Karpas-422 (cell line): ENCODE data around the gene GALNT11. TPM values are rescaled to one million over a fixed set of nuclear protein-coding genes. Genes with fewer than 3 reads are reported as not detected.

ENCODE experiments used
- DNase-seq: peaks from one replicate; pipeline ENCODE4 v3.0.0-alpha.2; 2015
- H2AFZ ChIP-seq: fragments of 200-600 bp; sonication (generic); 2 replicates; pipeline ENCODE4 v1.6.1; 2014; ENCODE audit warnings: antibody characterized with exemption, low read length, mixed read lengths
- H3K27ac ChIP-seq: fragments of 200-600 bp; sonication (generic); 2 replicates; pipeline ENCODE4 v1.5.1; 2014; ENCODE audit warnings: mild to moderate bottlenecking, low read length, moderate library complexity
- H3K27me3 ChIP-seq: fragments of 200-600 bp; sonication (generic); 2 replicates; pipeline ENCODE4 v1.6.1; 2014; ENCODE audit warnings: low read length, mixed read lengths
- H3K36me3 ChIP-seq: fragments of 200-600 bp; sonication (generic); 2 replicates; pipeline ENCODE4 v1.6.1; 2014; ENCODE audit warnings: low read length, mixed read lengths; ENCODE audit not compliant: insufficient read depth
- H3K4me1 ChIP-seq: fragments of 200-600 bp; sonication (generic); 2 replicates; pipeline ENCODE4 v1.6.1; 2014; ENCODE audit warnings: mild to moderate bottlenecking, low read length, mixed read lengths
- H3K4me2 ChIP-seq: fragments of 200-600 bp; sonication (generic); 2 replicates; pipeline ENCODE4 v1.6.1; 2014; ENCODE audit warnings: low read length, low read depth, mild to moderate bottlenecking; ENCODE audit not compliant: poor library complexity, severe bottlenecking
- H3K4me3 ChIP-seq: fragments of 200-600 bp; sonication (generic); 2 replicates; pipeline ENCODE4 v1.5.1; 2014; ENCODE audit warnings: mild to moderate bottlenecking, antibody characterized with exemption, low read length, mixed read lengths
- H3K79me2 ChIP-seq: fragments of 200-600 bp; sonication (generic); 2 replicates; pipeline ENCODE4 v1.6.1; 2014; ENCODE audit warnings: mild to moderate bottlenecking, low read length, mixed read lengths
- H3K9ac ChIP-seq: fragments of 200-600 bp; sonication (generic); 2 replicates; pipeline ENCODE4 v1.6.0; 2014; ENCODE audit warnings: low read length
- H3K9me2 ChIP-seq: fragments of 200-600 bp; sonication (generic), shearing (Covaris generic); replicated peaks from 2 replicates; pipeline ENCODE4 v1.6.0; 2014; ENCODE audit warnings: mild to moderate bottlenecking, low read length, moderate library complexity; ENCODE audit not compliant: insufficient read depth
- H3K9me3 ChIP-seq: fragments of 300-700, 200-600 bp; sonication (generic); 2 replicates; pipeline ENCODE4 v1.6.1; 2014; ENCODE audit warnings: low read length, mixed read lengths
- H4K20me1 ChIP-seq: fragments of 200-600 bp; sonication (generic); 2 replicates; pipeline ENCODE4 v1.6.1; 2014; ENCODE audit warnings: mild to moderate bottlenecking, antibody characterized with exemption, low read length, low read depth; ENCODE audit not compliant: insufficient read depth
- total RNA-seq: library from RNA; depleted of rRNA; stranded (reverse); fragments of >200 nt; shearing (Covaris generic); gene quantifications from 2 replicates; pipeline ENCODE4 v1.2.3, GENCODE V29; 2014; ENCODE audit warnings: low replicate concordance; rRNA removed

The GALNT11 gene
- total RNA-seq, result not detected in 2 replicates

DNA sequence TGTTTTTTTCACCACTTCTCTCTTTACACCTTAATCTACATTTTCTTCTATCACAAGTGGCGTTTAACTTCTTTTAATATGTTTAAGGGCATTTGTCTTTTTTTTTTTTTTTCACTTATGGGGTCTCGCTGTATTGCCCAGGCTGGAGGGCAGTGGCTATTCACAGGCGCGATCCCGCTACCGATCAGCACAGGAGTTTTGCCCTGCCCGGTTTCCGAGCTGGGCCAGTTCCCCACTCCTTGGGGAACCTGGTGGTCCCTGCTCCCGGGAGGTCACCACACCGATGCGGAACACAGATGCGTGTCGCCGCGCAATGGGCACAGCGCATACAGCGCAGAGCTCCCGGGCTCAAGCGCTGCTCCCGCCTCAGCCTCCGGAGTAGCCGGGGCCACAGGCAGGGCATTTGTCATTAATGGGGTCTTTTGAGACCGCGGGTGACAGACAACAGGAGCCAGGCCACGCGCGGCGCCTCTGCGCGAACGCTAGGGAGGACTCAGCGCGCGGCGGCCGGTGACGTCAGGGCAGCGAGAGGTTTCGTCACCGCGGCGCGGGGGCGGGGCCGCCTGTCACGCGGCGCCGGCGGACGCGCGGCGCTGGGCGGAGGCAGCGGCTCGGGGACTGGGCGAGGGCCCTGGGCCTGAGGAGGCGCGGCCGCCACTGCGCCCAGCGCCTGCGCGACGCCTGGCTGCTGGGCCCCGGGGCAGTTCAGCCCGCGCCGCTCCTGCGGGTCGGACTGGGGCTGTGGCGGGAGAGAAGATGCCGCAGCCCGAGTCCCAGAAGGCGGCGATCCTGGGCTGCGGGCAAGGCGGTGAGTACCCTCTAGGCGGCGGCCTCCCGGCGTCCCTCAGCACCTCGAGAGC lies at the start of gene GALNT11:
Gene GALNT11, plus strand, starts transcription at position 598 of the 860 bp plus-strand sequence. CDS start 68,554 bp downstream, outside the sequence.
- Histone ChIP-seq H3K27ac (no peak within 1 kb of the TSS), H2AFZ (no peak within 1 kb of the TSS), H3K4me3 (no peak within 1 kb of the TSS), H3K4me1 (no peaks in the 10 kb centered on the region), H3K9me3 (no peaks in the 10 kb centered on the region), H3K9me2 (no peaks in the 10 kb centered on the region), H3K9ac (no peak within 1 kb of the TSS), H4K20me1 (no peaks in the 10 kb centered on the region), H3K36me3 (no peaks in the 10 kb centered on the region), H3K4me2 (no peak within 1 kb of the TSS), H3K27me3 (no peaks in the 10 kb centered on the region), H3K79me2 (no peaks in the 10 kb centered on the region)
- DNase-seq, result no peak

DNA sequence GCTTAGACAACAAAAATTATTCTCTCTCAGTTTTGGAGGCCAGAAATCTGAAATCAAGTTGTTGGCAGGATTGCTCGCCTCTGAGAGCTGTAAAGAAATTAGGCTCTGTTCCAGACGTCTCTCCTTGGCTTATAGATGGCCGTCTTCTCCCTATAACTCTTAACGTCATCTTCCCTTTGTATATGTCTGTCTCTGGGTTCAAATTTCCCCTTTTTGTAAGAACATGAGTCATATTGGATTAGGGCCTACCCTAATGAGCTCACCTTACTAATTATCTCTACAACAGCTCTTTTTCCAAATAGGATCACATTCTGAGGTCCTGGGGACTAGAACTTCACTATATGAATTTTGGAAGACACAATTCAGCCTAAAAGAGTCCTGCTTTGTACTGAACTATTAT lies 46.9 kb upstream of the GALNT11 start:
- H3K9ac ChIP-seq, result no peak overlapping the region
- H3K27me3 ChIP-seq, result no peaks in the 10 kb centered on the region
- no peaks in the 10 kb centered on the region for H4K20me1 ChIP-seq
- no peak for DNase-seq
- H3K4me3 ChIP-seq, result no peak overlapping the region
- no peaks in the 10 kb centered on the region for H3K9me3 ChIP-seq
- no peaks in the 10 kb centered on the region for H3K79me2 ChIP-seq
- no peak overlapping the region for H3K27ac ChIP-seq
- no peaks in the 10 kb centered on the region for H3K4me1 ChIP-seq
- no peaks in the 10 kb centered on the region for H3K9me2 ChIP-seq
- no peak overlapping the region for H3K4me2 ChIP-seq
- H3K36me3 ChIP-seq, result no peaks in the 10 kb centered on the region
- H2AFZ ChIP-seq, result no peak overlapping the region

DNA sequence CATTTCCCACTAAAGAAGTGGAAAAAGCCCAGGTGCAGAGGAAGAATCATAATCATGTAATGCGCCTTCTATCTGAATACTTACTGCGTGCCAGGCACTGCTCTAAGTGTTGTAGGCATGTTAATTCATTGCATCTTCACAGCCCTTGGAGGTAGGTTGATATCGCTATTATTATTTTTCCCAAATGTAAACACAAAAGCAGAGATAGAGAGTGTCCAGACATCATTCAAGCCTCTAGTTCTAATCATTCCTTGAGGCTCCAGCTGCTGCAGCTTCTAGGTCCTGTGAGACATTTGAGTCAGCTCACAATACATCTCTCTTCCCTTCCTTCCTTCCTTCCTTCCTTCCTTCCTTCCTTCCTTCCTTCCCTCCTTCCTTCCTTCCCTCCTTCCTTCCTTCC lies 44.3 kb upstream of the GALNT11 start:
- Histone ChIP-seq H3K9ac (no peak overlapping the region), H2AFZ (no peak overlapping the region), H3K9me2 (no peaks in the 10 kb centered on the region), H3K36me3 (no peaks in the 10 kb centered on the region), H3K4me3 (no peak overlapping the region), H3K79me2 (no peaks in the 10 kb centered on the region), H3K4me2 (no peak overlapping the region), H3K9me3 (no peaks in the 10 kb centered on the region), H4K20me1 (no peaks in the 10 kb centered on the region), H3K27me3 (no peaks in the 10 kb centered on the region), H3K4me1 (no peaks in the 10 kb centered on the region), H3K27ac (no peak overlapping the region)
- no peak for DNase-seq

DNA sequence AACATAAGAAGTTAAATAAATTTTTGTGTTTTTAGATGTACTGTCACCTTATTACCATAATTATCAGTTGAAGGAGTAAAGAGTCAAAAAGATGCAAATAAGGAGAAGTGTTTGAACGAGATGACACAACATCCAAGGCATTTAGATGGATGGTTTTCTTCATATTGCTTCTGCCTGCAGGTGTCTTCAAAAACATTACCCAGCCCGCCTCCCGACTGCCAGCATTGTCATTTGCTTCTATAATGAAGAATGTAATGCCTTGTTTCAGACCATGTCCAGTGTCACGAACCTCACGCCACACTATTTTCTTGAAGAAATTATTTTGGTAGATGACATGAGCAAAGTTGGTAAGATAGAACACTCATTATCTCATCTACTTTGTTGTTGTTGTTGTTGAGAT lies 42.7 kb upstream of the GALNT11 start:
- Histone ChIP-seq H3K79me2 (no peaks in the 10 kb centered on the region), H3K36me3 (no peaks in the 10 kb centered on the region), H4K20me1 (no peaks in the 10 kb centered on the region), H3K4me2 (no peak overlapping the region), H3K4me3 (no peak overlapping the region), H2AFZ (no peak overlapping the region), H3K9me2 (no peaks in the 10 kb centered on the region), H3K9me3 (no peaks in the 10 kb centered on the region), H3K27me3 (no peaks in the 10 kb centered on the region), H3K9ac (no peak overlapping the region), H3K4me1 (no peaks in the 10 kb centered on the region), H3K27ac (no peak overlapping the region)
- DNase-seq, result no peak

DNA sequence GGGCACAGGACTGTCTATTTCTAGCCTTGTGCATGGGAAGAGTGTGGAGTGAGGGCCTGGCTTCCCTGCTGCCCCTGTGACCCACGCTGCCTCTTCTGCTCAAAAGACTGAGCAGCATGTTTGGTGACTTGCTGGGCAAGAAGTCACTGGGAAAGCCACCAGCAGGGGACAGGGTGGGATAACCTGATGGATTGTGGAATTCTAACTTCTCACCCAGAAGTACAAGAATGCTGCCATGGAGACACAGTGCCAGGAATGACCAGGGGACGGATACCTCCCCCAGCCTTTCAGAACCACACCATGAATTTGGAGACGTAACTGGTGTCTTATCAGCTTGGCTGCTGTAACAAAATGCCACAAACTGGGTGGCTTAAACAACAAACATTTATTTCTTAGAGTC lies 40.9 kb upstream of the GALNT11 start:
- H3K4me1 ChIP-seq, result no peaks in the 10 kb centered on the region
- H3K9me3 ChIP-seq, result no peaks in the 10 kb centered on the region
- DNase-seq, result no peak
- no peaks in the 10 kb centered on the region for H3K27me3 ChIP-seq
- no peak overlapping the region for H3K4me2 ChIP-seq
- no peaks in the 10 kb centered on the region for H4K20me1 ChIP-seq
- no peaks in the 10 kb centered on the region for H3K36me3 ChIP-seq
- no peak overlapping the region for H3K27ac ChIP-seq
- H3K9ac ChIP-seq, result no peak overlapping the region
- H3K9me2 ChIP-seq, result no peaks in the 10 kb centered on the region
- no peaks in the 10 kb centered on the region for H3K79me2 ChIP-seq
- H2AFZ ChIP-seq, result no peak overlapping the region
- no peak overlapping the region for H3K4me3 ChIP-seq

DNA sequence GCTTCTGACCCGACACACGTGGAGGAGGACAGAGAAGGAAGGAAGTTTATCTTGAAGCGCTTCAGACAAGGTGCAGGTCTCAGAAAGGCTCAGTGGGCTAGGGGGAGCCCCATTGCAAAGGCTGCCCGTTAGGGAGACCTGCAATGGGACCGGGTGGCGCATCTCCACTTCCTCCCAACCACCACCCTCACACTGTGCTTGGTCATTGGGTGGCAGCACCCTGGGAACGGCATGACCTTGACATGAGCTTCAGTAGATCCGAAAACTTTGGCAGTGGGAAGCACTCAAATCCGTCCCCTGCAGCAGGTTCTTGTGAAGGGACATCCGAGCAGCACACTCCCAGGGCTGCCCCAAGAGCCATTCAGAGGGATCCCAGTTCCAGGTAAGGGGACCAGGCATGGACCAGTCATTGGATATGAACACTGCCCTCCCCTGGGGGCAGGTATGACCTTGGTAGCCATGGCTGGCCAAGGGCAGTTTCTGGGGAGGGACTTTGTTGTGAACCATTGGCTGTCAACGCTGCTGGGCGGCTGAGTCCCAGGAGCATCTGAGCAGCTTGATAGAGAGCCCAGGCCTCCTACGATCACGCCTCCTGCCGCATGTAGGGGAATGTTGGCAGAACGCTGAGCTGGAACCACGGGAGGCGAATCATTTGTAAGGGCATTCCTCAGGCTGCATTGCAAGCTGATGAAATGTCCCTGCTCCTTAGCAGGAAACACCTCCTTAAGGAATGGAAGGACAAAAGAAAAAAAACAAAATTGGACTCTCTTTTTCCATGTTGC lies 37.5 kb upstream of the GALNT11 start:
- no peaks in the 10 kb centered on the region for H3K36me3 ChIP-seq

DNA sequence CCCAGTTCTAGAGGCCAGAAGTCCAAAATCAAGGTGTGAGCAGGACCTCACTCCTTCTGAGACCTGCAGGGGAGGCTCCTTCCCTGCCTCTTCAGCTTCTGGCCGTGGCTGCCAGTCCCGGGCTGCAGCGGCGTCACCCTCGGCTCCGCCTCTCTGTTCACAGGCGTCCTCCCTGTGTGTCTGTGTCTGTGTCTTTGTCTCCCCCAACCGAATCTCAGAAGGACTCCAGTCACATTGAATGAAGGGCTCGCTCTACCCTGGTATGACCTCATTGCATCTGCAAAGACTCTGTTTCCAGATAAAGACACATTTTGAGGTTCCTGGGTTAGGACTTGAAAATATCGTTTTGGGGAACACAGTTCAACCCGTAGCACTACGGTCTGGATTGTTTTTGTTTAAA lies 33.1 kb upstream of the GALNT11 start:
- H3K27ac ChIP-seq, result no peak overlapping the region
- H3K79me2 ChIP-seq, result no peaks in the 10 kb centered on the region
- H3K9me3 ChIP-seq, result no peaks in the 10 kb centered on the region
- no peak overlapping the region for H3K4me2 ChIP-seq
- no peaks in the 10 kb centered on the region for H3K36me3 ChIP-seq
- H3K4me3 ChIP-seq, result no peak overlapping the region
- H3K9ac ChIP-seq, result no peak overlapping the region
- H3K27me3 ChIP-seq, result no peaks in the 10 kb centered on the region
- no peaks in the 10 kb centered on the region for H4K20me1 ChIP-seq
- DNase-seq, result peak; percentile 72
- no peaks in the 10 kb centered on the region for H3K9me2 ChIP-seq
- no peak overlapping the region for H2AFZ ChIP-seq
- no peaks in the 10 kb centered on the region for H3K4me1 ChIP-seq

More for the DNA sequence above, 37.5 kb upstream of the GALNT11 start:
- DNase-seq, result no peak
- H3K27ac ChIP-seq, result no peak overlapping the region
- H3K9me2 ChIP-seq, result no peaks in the 10 kb centered on the region
- no peak overlapping the region for H2AFZ ChIP-seq
- H3K4me1 ChIP-seq, result no peaks in the 10 kb centered on the region
- H3K4me2 ChIP-seq, result no peak overlapping the region
- H3K4me3 ChIP-seq, result no peak overlapping the region
- no peak overlapping the region for H3K9ac ChIP-seq
- no peaks in the 10 kb centered on the region for H4K20me1 ChIP-seq
- H3K9me3 ChIP-seq, result no peaks in the 10 kb centered on the region
- H3K79me2 ChIP-seq, result no peaks in the 10 kb centered on the region
- H3K27me3 ChIP-seq, result no peaks in the 10 kb centered on the region

DNA sequence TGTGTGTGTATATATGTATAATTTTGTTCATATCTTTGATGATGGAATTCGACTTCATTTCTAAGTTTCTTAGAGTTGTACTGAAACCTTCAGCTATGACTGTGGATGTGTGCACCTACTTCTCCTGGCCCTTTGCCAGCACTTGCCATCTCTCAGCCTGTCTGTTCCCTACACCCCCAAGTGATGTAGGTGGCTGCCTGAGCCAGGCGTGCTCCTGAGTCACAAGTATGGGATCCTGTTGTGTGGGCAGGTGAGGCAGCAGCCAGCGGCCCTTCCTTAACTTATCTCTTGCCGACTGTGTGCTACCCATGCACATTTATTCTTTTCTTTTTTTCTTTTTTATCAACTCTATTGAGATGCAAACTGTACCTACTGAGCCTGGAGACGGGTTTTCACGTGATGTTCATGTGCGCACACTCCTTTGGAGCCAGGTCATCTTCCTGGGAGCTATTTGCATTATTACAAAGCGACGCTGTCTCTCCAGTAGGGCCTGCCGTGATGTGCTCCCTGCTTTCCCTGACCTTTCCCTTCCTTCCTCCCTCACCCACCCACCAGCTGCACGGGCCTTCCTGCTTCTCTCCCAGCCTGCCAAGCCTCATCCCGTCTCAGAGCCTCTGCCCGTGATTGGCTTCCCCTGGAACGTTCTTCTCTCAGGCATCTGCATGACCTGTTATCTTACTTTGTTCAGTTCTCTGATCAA lies 31.3 kb upstream of the GALNT11 start:
- Histone ChIP-seq H3K9me3 (no peaks in the 10 kb centered on the region), H3K79me2 (no peaks in the 10 kb centered on the region), H3K4me2 (no peak overlapping the region), H3K4me1 (no peaks in the 10 kb centered on the region), H3K4me3 (no peak overlapping the region), H3K9me2 (no peaks in the 10 kb centered on the region), H3K36me3 (no peaks in the 10 kb centered on the region), H2AFZ (no peak overlapping the region), H3K27ac (no peak overlapping the region), H3K27me3 (no peaks in the 10 kb centered on the region), H4K20me1 (no peaks in the 10 kb centered on the region), H3K9ac (no peak overlapping the region)
- DNase-seq, result no peak
